Adipose tissue (tissue), 3 donors: ENCODE measurements around the gene ELAC1. TPM values are rescaled to one million over a fixed set of nuclear protein-coding genes. Genes with fewer than 3 reads are reported as not detected.
"Not testable (repeated sequence)": the region's sequence is repeated elsewhere in the genome, so short reads cannot be mapped to it uniquely, and the experiment has no call there.

Experiments used
- H3K27ac ChIP-seq: one replicate; pipeline ENCODE4 v1.5.1; 2013; ENCODE audit warnings: low read depth, low read length
- WGBS, 3 donors: extraction: QIAGEN DNeasy Blood & Tissue Kit; methylation state at CpG; one replicate each; pipeline ENCODE4 v1.1.7; 2013; 5-methylcytosine and 5-hydroxymethylcytosine counted together
- polyA plus RNA-seq, 3 donors: library from polyadenylated mRNA; stranded (reverse); fragments of 200-250 nt; gene quantifications; one replicate each; pipeline ENCODE4 v1.2.3, GENCODE V29; 2013
- donor health status: healthy with polysubstance abuse.
- donor health status: Bipolar disorder and iron deficiency.
- donor health status: healthy.

Gene ELAC1
- polyA plus RNA-seq, 3 donors = 4.1 to 9.7 (median 6.1) TPM

DNA sequence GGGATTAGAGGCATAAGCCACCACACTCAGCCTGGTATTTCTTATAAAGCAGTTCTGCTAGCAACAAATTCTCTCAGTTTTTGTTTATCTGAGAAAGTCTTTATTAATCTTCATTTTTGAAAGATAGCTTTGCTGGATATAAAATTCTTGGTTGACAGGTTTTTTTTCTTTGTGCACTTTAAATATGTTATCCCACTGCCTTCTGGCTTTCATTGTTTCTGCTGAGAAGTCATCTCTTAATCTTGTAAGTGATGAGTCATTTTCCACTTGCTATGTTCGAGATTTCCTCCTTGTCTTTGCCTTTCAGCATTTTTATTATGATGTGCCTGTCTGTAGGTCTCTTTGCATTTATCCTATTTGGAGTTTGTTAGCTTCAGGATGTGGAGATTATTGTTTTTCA is 5.9 kb upstream of the ELAC1 start:
- no peak overlapping the region for H3K27ac ChIP-seq
- 74 to 80% (median 79%) methylated on average over 1 of the region's 1 CpG for WGBS, 3 donors

DNA sequence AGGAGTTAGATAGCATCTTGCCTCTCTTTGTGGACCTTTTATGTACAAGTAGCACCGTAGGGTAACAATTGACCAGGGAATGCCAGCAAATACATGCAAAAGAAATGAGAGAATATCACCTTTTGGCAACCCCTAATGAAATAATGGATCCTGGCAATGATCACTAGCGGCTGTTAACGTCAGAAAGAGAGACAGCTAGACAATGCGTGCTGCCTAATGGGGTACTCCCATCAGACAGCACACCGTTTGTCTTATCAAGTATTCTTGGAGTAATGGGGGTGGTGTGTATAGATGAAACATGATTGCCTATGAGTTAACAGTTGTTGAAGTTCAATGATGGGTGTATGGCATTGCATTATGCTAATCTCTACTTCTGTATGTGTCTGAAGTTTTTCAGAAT is 1.6 kb downstream of the ELAC1 start:
- WGBS, 3 donors = 51 to 73% (median 68%) methylated on average over 5 of the region's 5 CpGs
- no peak overlapping the region for H3K27ac ChIP-seq

DNA sequence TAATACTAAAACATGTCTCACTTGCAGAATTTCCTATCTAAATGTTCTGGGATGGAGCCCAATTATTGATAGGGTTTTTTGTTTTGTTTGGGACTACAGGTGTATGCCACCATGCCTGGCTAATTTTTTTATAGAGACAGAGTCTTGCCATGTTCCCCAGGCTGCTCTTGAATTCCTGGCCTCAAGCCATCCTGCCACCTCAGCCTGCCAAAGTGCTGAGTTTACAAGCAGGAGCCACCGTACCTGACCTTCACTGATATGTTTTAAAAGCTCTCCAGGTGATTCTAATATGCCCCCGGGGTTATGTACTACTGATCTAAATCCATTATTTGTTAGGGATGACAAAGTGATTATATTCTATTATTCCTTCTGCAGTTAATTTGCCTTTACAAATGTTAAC is 2.2 kb downstream of the ELAC1 start:
- WGBS, 3 donors = 23 to 64% (median 56%) methylated on average over 2 of the region's 2 CpGs
- H3K27ac ChIP-seq = no peak overlapping the region

DNA sequence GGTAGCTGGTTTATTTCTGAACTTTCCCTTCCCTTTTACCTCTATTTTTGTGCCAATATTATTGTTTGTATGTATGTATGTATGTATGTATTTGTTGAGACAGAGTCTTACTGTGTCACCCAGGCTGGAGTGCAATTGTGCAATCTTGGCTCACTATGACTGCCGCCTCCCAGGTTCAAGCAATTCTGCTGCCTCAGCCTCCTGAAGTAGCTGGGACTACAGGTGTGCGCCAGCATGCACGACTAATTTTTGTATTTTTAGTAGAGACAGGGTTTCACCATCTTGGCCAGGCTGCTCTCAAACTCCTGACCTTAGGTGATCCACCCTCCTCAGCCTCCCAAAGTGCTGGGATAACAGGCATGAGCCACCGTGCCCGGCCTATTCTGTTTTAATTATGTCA is 4.6 kb downstream of the ELAC1 start:
- 82 to 89% (median 85%) methylated on average over 5 of the region's 5 CpGs for WGBS, 3 donors
- H3K27ac ChIP-seq = not testable (repeated sequence)

DNA sequence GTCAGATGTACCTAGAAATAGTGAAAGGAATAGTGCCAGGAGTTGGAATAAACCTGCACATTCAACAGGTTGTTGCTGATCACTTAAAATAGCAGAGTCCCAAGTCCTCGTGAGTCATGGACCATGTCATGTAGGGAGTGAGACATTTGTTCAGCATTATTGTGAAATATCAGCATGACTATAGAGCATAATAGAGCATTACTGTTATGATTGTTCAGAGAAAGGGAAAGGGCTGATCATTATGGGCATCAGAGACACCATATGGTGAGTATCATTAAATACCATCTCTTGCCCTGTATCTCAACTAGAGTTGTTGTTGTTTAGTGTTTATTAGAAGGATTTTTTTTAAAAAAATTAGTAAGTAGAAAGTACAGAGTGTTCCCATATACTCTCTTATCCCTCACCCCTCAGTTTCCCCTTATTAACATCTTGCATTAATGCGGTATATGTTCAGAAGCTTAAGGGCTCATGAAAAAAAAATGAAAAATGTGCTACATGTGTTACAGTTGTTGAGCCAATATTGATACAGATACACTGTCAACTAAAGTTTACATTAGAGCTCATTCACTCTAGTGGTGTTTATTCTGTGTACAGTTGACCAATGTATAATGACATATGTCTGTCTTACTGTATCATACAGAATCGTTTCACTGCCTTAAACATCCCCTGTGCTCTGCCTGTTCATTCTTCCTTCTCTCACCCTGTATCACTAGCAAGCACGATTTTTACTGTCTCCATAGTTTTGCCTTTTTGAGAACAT is 5.7 kb downstream of the ELAC1 start:
- no peak overlapping the region for H3K27ac ChIP-seq
- 69 to 86% (median 85%) methylated on average over 4 of the region's 4 CpGs for WGBS, 3 donors

DNA sequence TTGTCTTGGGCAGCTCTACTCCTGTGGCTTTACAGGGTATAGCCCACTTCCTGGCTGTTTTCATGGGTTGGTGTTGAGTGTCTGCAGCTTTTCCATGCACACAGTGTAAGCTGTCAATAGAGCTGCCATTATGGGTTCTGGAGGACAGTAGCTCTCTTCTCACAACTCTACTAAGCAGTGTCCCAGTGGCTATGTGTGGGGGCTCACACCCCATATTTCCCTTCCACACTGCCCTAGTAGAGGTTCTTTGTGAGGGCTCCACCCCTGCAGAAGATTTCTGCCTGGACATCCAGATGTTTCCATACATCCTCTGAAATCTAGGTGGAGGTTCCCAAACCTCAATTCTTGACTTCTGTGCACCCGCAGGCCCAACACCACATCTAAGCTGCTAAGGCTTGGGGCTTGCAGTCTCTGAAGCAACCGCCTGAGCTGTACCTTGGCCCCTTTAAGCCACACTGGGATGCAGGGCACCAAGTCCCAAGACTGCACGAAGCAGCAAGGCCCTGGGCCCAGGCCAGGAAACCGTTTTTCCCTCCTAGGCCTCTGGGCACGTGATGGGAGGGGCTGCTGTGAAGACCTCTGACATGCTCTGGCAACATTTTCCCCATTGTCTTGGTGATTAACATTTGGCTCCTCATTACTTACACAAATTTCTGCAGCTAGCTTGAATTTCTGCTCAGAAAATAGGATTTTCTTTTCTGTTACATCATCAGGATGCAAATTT is 9.4 kb downstream of the ELAC1 start:
- no peak overlapping the region for H3K27ac ChIP-seq

DNA sequence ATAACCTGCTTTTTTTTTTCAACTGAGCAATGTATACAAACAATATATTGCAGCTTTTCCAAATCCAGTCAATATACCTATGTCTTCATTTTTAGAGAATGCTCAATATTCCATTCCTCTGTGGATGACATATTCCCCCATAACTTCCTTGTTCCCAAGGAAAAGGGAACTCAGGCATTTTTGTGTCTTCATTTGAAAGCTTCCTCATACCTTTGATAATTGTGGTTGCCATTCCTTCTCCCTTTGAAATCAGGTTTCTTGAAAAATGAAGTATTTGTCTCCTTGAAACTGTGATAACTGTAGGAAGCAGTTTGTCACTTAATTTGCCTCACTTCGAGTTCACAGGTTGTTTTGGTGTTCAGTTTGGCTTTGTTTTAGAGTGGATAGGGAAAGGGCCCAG is 13.5 kb downstream of the ELAC1 start:
- WGBS, 3 donors = 43 to 97% (median 82%) methylated on average over 1 of the region's 1 CpG
- H3K27ac ChIP-seq = no peak overlapping the region

More for the DNA sequence above, 9.4 kb downstream of the ELAC1 start:
- WGBS, 3 donors = 87 to 97% (median 95%) methylated on average over 5 of the region's 5 CpGs

DNA sequence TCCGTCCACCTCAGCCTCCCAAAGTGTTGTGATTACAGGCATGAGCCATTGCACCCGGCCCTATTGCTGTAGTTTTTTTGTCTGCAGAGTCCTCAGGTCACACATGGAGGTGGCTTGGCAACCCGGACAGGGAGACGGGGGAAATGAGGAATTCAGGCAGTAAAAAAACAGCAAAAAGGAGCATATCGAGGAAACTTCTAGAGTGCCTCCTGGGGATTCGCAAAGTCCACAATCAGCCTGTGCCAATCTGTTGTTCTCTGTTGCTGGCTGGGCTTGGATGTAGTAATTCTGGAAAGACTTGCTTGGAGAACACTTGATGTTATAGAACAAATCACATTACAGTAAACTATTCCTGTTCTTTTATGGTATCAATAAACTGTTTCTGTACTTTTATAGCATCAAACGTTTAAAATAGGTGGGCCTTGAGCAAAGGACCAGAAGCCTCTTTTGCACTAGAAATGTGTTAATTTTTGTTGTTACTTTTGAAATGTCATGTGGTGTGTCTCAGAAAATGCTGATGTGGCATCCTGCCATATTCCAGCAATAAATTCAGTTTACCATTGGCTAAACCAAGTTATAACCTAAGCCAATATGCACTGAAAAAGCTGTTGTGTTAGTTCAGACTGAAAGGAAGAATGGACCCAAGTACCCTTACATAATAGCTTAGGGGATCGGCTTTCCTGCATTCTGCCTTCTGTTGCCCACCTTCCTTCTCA is 14.4 kb downstream of the ELAC1 start:
- H3K27ac ChIP-seq = no peak overlapping the region

DNA sequence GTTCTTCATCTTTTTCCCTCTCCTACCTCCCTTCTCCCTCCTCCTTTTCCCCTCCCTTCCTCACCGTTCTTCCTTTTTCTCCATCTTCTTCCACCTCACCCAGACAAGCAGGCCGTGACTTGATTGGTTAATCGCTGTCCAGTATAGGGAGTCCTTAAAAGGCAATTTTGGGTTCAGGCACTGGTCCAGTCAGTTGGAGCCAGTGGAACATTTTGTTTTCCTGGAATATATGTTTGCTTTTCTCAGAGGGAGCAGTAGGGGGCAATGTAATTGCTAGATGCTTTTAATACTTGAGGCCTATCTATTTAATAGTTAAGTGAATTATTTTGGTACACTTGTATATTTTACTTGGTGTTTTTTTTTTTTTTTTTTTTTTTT is 15.0 kb downstream of the ELAC1 start:
- H3K27ac ChIP-seq = no peak overlapping the region
- WGBS, 3 donors = 88 to 94% (median 89%) methylated on average over 3 of the region's 3 CpGs

More for the DNA sequence above, 14.4 kb downstream of the ELAC1 start:
- 81 to 89% (median 88%) methylated on average over 8 of the region's 8 CpGs for WGBS, 3 donors

DNA sequence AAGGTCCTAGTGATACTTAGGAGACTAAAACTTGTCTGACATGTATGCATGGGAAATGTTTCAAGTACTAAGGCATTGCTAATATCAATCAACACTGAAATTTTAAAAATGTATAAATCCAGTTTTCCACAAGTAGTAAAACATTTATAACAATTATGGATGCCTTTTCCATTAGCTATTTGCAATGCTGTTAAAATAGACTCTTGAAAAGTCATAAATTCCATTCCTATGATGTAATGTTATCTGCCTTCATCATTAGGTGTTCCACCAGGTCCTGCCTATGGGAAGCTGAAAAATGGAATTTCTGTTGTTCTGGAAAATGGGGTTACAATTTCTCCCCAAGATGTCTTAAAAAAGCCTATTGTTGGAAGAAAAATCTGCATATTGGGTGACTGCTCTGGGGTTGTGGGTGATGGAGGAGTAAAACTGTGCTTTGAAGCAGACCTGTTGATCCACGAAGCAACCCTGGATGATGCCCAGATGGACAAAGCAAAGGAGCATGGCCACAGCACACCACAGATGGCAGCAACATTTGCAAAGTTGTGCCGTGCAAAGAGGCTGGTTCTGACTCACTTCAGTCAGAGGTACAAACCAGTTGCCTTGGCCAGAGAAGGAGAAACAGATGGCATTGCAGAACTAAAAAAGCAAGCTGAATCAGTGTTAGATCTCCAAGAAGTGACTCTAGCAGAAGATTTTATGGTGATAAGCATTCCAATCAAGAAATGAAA is 18.7 kb downstream of the ELAC1 start:
- H3K27ac ChIP-seq = no peak overlapping the region
- 93% methylated on average over 2 of the region's 2 CpGs for WGBS, 3 donors

DNA sequence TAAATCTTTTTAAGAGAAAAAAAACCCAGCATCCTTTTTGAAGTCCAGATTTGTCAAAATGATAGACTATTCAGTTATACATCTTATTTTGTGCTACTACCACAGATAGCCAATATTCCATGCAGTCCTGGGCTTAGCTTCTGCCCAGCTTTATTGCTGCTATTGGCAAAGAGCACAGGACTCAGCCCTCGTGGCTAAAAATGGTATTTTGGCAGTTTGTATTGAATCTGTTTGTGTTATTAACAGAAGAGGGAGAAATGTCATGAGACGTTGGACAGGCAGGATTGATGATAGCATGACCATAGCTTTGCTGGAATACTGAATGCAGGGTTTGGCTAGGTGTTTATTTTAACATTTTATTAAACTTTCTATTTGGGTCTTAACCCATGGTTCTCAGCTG is 19.4 kb downstream of the ELAC1 start:
- no peak overlapping the region for H3K27ac ChIP-seq
- WGBS, 3 donors = 48 to 54% (median 53%) methylated on average over 2 of the region's 2 CpGs

DNA sequence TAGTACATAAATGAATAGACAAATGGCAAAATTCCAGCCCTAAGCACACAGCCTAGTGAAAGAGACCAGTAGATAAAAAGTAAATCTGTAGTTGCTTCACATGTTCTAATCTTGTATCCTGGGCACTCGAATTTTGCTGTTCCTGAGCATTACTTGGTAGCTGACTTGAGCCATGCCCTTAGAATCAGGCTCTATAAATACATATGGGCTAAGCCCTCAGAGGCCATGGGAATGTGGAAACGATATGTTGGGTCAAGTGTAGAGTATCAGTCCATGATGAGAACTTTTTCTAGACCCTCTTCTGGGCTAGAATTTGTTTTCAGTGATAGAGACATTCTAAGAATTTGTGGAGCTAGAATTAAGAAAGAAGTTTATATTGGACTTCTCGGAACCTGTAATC is 21.9 kb downstream of the ELAC1 start:
- H3K27ac ChIP-seq = no peak overlapping the region
- WGBS, 3 donors = 93 to 95% (median 93%) methylated on average over 3 of the region's 3 CpGs

DNA sequence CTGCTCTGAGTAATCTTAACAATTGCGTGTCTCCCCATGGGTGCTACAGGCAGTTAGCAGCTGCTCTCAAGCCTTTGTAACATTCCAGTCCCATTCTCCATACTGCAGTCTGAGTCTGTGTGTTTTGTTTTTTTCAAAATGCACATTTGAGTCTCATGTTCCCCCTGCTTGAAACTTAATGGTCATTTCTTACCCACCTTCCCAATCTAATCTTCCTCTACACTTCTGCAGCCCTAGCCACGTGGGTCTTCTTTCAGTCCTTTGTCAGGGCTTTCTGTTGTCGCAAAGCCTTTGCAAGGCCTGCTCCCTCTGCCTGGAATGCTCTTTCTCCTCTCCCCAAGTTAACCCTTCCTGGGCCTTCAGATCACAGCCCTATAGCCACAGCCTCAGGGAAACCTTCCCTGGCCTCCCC is 24.5 kb downstream of the ELAC1 start:
- H3K27ac ChIP-seq = no peak overlapping the region
- WGBS, 3 donors = 70 to 86% (median 80%) methylated on average over 3 of the region's 3 CpGs

DNA sequence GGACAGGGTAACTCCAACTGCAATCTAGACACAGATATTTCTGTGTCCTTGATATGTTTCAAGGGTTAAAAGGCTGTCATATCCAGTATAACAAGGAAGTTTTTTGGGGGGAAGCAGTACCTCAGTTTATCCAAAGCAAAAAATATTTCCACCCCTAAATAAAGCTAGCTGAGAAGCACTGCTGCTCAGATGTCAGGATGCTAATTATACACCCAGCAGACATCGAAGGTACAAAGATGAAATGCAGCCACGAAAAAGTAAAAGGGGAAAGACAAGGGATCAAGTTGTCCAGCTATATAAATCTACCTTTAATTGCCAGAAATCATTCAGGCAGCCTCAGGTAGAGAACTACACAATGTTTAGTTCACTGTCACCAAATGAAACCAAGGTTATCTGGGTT is 26.2 kb downstream of the ELAC1 start:
- H3K27ac ChIP-seq = no peak overlapping the region
- 82 to 93% (median 87%) methylated on average over 2 of the region's 2 CpGs for WGBS, 3 donors

DNA sequence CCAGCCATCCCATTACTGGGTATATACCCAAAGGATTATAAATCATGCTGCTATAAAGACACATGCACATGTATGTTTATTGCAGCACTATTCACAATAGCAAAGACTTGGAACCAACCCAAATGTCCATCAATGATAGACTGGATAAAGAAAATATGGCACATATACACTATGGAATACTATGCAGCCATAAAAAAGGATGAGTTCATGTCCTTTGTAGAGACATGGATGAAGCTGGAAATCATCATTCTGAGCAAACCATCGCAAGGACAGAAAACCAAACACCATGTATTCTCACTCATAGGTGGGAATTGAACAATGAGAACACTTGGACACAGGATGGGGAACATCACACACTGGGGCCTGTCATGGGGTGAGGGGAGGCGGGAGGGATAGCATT is 35.3 kb downstream of the ELAC1 start:
- 96 to 98% (median 97%) methylated on average over 2 of the region's 2 CpGs for WGBS, 3 donors
- not testable (repeated sequence) for H3K27ac ChIP-seq

DNA sequence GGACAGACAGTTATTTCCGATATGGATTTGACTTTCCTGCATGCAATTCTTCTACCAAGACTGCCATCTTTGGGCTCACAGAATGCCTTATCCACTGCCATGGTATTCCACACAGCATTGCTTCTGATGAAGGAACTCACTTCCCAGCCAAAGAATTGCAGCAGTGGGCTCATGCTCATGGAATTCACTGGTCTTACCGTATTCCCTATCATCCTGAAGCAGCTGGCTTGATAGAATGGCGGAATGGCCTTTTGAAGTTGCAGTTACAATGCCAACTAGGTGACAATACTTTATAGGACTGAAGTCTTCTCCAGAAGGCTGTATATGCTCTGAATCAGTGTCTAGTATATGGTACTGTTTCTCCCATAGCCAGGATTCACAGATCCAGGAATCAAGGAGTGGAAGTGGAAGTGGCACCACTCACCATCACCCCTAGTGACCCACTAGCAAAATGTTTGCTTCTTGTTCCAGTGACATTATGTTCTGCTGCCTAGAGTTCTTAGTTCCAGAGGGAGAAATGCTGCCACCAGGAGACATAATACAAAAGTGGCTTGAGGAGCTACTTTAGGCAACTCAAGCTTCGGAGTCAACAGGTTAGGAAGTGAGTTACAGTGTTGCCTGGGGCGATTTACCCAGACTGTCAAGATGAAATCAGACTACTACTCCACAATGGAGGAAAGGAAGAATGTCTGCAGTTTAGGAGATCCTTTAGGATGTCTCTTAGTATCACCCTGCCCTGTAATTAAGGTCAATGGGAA is 38.4 kb downstream of the ELAC1 start:
- 95 to 97% (median 96%) methylated on average over 5 of the region's 5 CpGs for WGBS, 3 donors
- no peak overlapping the region for H3K27ac ChIP-seq

DNA sequence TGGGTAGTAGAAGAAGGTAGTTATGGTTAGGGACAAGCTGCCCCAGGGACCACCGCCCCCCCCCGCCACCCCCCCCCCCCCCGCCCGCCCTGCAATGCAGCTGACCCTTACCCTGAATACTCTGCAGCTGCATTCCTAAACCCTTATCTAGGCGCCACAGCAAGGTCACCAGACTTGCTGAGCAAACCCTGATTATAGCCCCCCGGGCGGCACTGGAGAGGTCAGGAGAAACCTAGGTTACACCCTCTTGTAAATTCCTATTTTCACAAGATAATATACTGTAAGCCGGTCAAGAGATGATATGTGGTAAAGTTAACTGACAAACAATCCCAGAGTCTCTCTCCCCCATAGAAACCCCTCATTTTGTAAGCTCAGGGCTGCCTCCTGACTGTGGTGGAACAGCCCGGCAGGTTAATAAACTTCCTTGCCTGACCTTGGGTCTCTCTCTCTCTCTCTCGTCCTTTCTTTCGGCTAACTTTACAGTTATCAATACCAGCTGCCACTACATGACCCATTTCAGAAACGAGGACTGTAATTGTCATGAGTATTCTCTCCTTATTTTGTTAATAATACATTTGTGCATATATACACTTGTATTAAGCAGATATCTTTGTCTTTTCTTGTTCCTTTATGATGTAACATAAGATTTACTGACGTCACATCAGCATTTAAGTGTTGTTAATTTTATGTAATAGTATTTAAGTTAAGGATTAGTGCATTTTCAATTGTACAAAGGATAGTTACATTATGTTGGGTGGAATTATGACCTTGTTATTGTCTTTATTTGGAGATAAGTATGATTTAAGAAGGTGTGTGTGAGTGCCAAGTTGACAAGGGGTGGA is 39.3 kb downstream of the ELAC1 start:
- WGBS, 3 donors = 43 to 73% (median 70%) methylated on average over 9 to 13 of the region's 13 CpGs
- H3K27ac ChIP-seq = no peak overlapping the region
